Measurements from ENCODE around the gene MAT2A. TPM values are rescaled to one million over a fixed set of nuclear protein-coding genes. Genes with fewer than 3 reads are reported as not detected.

The MAT2A gene
- total and polyA plus RNA-seq, 9 of the 15 experiments (the other 6 are each of a cell fraction or from before 2014, with no cell fraction given): 130 to 1,027 (median 240) TPM

DNA sequence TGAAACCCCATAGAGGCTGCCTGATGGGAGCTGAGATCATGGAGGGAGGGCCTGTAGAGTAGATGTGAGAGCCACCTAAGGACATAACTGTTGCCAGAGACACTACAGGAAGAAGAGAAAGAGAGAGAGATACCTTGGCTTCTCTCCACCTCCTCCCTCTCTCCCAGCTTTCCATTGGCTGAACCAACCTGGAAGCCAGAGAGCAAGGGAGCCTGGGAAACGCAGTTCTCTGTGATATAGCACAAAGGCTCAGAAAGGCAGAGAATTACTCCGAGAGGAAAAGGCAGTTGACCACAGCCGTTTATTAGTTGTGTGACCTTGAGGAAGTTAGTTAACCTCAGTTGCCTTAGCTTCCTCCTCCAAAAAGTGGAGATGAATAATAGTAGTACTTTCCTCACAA lies 37.7 kb upstream of the MAT2A start (continued):
- TF ChIP-seq ID3 (CRISPR knock-in tag; IDR thresholded peaks at IDR 0.05): no peak
- TF ChIP-seq ID3 (tag; IDR thresholded peaks at IDR 0.05): 0 out of 2 replicates have a peak, but pooled peaks have one; percentile 32
- TF ChIP-seq SNAPC5 (CRISPR knock-in tag; IDR thresholded peaks at IDR 0.05): no peak
- no peak for TF ChIP-seq CHD2 (IDR thresholded peaks at IDR 0.05; ENCODE audit: low read depth, low read length)
- peak; percentile 22; the same call in 1 of the 2 replicates for TF ChIP-seq ETV1 (tag; conservative IDR thresholded peaks at IDR 0.05; ENCODE audit: low read depth)
- TF ChIP-seq CBX5 (IDR thresholded peaks at IDR 0.05; ENCODE audit: borderline replicate concordance, low read depth): no peak
- no peak for TF ChIP-seq CHCHD3 (CRISPR knock-in tag; IDR thresholded peaks at IDR 0.05)
- no peak for TF ChIP-seq COPS2 (conservative IDR thresholded peaks at IDR 0.05)
- no peak for TF ChIP-seq PHF20 (IDR thresholded peaks at IDR 0.05; ENCODE audit: partially characterized antibody)
- TF ChIP-seq ZNF253 (CRISPR knock-in tag; conservative IDR thresholded peaks at IDR 0.05): no peak
- TF ChIP-seq EGR1 (conservative IDR thresholded peaks at IDR 0.05): no peak
- no peak for TF ChIP-seq TAF7 (tag; IDR thresholded peaks at IDR 0.05)
- no peak for TF ChIP-seq ZNF347 (CRISPR knock-in tag; IDR thresholded peaks at IDR 0.05; ENCODE audit: low read depth)
- TF ChIP-seq NFRKB (IDR thresholded peaks at IDR 0.05; ENCODE audit: low read depth): no peak
- no peak for TF ChIP-seq ZBTB34 (CRISPR knock-in tag; IDR thresholded peaks at IDR 0.05)
- TF ChIP-seq U2AF1 (optimal IDR thresholded peaks at IDR 0.05; ENCODE audit: low read depth, low read length): no peak
- TF ChIP-seq ZNF133 (CRISPR knock-in tag; IDR thresholded peaks at IDR 0.05): no peak
- TF ChIP-seq MCM5 (IDR thresholded peaks at IDR 0.05; ENCODE audit: low read depth): no peak
- no peak for TF ChIP-seq KDM2B (CRISPR knock-in tag; IDR thresholded peaks at IDR 0.05)
- no peak for TF ChIP-seq HNRNPLL (IDR thresholded peaks at IDR 0.05; ENCODE audit: low read depth, low read length, poor library complexity, severe bottlenecking)
- TF ChIP-seq CCNT2 (IDR thresholded peaks at IDR 0.05; ENCODE audit: borderline replicate concordance, extremely low read depth, insufficient read length, low read depth, low read length): no peak
- no peak for TF ChIP-seq CAMTA2 (CRISPR knock-in tag; conservative IDR thresholded peaks at IDR 0.05)
- TF ChIP-seq, protein P1, sequence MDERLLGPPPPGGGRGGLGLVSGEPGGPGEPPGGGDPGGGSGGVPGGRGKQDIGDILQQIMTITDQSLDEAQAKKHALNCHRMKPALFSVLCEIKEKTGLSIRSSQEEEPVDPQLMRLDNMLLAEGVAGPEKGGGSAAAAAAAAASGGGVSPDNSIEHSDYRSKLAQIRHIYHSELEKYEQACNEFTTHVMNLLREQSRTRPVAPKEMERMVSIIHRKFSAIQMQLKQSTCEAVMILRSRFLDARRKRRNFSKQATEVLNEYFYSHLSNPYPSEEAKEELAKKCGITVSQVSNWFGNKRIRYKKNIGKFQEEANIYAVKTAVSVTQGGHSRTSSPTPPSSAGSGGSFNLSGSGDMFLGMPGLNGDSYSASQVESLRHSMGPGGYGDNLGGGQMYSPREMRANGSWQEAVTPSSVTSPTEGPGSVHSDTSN (CRISPR knock-in tag; IDR thresholded peaks at IDR 0.05; ENCODE audit: low read depth): no peak
- TF ChIP-seq, protein P1 (tag; conservative IDR thresholded peaks at IDR 0.05; ENCODE audit: low read depth): no peak
- TF ChIP-seq ZNF655 (CRISPR knock-in tag; IDR thresholded peaks at IDR 0.05): no peak
- no peak for TF ChIP-seq ERF (CRISPR knock-in tag; IDR thresholded peaks at IDR 0.05)
- TF ChIP-seq RCOR1 (IDR thresholded peaks at IDR 0.05; ENCODE audit: borderline replicate concordance in 1 of 2, low read depth in 2 of 2, low read length in 2 of 2): 0 out of 4 replicates have a peak, but pooled peaks of 1 of the 2 experiments have one; percentile 21

Data from K562 (cell line).